Measurements from ENCODE around the gene PML. TPM values are rescaled to one million over a fixed set of nuclear protein-coding genes. Genes with fewer than 3 reads are reported as not detected.
A peak's percentile ranks its signal among the peaks of the same experiment; 100 is the strongest.

PML gene
- total RNA-seq, 1 experiment from 2014 or later: 33.4 TPM

GRCh38 chr15:74008901-74009300 lies 14.4 kb downstream of the PML start:
- Mint-ChIP-seq H3K9me3 (ENCODE audit: unreplicated experiment) (no peaks in the 10 kb centered on the region), H3K27me3 (ENCODE audit: insufficient read depth, unreplicated experiment) (no peaks in the 10 kb centered on the region), H3K4me1 (ENCODE audit: insufficient read depth, unreplicated experiment) (peaks cover 47% of the 10 kb centered on the region), H3K27ac (ENCODE audit: low read depth, unreplicated experiment) (peak overlapping the region; percentile 27), H3K4me3 (ENCODE audit: unreplicated experiment) (no peak overlapping the region), H3K36me3 (ENCODE audit: insufficient read depth, unreplicated experiment) (peaks cover 54% of the 10 kb centered on the region)
- POLR2A ChIA-PET: no interaction called here
- CTCF ChIA-PET: interaction anchor here (0.6 to 0.7 kb wide), 2 partner anchors 139 to 303 kb away, joined by 3 read pairs; no protein-coding TSS in a partner anchor
- TF ChIP-seq, protein P1, sequence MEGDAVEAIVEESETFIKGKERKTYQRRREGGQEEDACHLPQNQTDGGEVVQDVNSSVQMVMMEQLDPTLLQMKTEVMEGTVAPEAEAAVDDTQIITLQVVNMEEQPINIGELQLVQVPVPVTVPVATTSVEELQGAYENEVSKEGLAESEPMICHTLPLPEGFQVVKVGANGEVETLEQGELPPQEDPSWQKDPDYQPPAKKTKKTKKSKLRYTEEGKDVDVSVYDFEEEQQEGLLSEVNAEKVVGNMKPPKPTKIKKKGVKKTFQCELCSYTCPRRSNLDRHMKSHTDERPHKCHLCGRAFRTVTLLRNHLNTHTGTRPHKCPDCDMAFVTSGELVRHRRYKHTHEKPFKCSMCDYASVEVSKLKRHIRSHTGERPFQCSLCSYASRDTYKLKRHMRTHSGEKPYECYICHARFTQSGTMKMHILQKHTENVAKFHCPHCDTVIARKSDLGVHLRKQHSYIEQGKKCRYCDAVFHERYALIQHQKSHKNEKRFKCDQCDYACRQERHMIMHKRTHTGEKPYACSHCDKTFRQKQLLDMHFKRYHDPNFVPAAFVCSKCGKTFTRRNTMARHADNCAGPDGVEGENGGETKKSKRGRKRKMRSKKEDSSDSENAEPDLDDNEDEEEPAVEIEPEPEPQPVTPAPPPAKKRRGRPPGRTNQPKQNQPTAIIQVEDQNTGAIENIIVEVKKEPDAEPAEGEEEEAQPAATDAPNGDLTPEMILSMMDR (IDR thresholded peaks at IDR 0.05; ENCODE audit: unreplicated experiment): no peak
- intact Hi-C loops (cut with micrococcal nuclease): no loop called here
- DNase-seq (ENCODE audit: unreplicated experiment): no peak
- no TSS peak for BruUV-seq (replicated peaks)

GRCh38 chr15:74010929-74011540 lies 16.5 kb downstream of the PML start:
- TF ChIP-seq, protein P1 (IDR thresholded peaks at IDR 0.05; ENCODE audit: unreplicated experiment): no peak
- no TSS peak for BruUV-seq (replicated peaks)
- DNase-seq (ENCODE audit: unreplicated experiment): peak; percentile 88
- peaks cover 35% of the 10 kb centered on the region for H3K36me3 Mint-ChIP-seq (ENCODE audit: insufficient read depth, unreplicated experiment)
- intact Hi-C loops (cut with micrococcal nuclease): no loop called here
- ChIA-PET CTCF (interaction anchor here (0.5 to 1.5 kb wide), 7 partner anchors 9 to 448 kb away, joined by 3 to 6 read pairs (median 4); partner anchors contain the start of gene PML), POLR2A (interaction anchor here (1.4 to 2.0 kb wide), 4 partner anchors 13 to 30 kb away, joined by 4 to 10 read pairs (median 6); partner anchors contain the start of gene PML)
- H3K27ac Mint-ChIP-seq (ENCODE audit: low read depth, unreplicated experiment): peak overlapping the region; percentile 39
- H3K9me3 Mint-ChIP-seq (ENCODE audit: unreplicated experiment): no peaks in the 10 kb centered on the region
- H3K4me3 Mint-ChIP-seq (ENCODE audit: unreplicated experiment): peak overlapping the region; percentile 18
- H3K27me3 Mint-ChIP-seq (ENCODE audit: insufficient read depth, unreplicated experiment): no peaks in the 10 kb centered on the region
- peaks cover 49% of the 10 kb centered on the region for H3K4me1 Mint-ChIP-seq (ENCODE audit: insufficient read depth, unreplicated experiment)

- Mint-ChIP-seq H3K4me1 (ENCODE audit: insufficient read depth, unreplicated experiment) (peaks cover 44% of the 10 kb centered on the region), H3K9me3 (ENCODE audit: unreplicated experiment) (no peaks in the 10 kb centered on the region), H3K36me3 (ENCODE audit: insufficient read depth, unreplicated experiment) (peaks cover 29% of the 10 kb centered on the region), H3K27ac (ENCODE audit: low read depth, unreplicated experiment) (no peak overlapping the region), H3K4me3 (ENCODE audit: unreplicated experiment) (peak overlapping the region; percentile 18), H3K27me3 (ENCODE audit: insufficient read depth, unreplicated experiment) (no peaks in the 10 kb centered on the region)
- POLR2A ChIA-PET: interaction anchor here (1.4 to 2.0 kb wide), 3 partner anchors 14 to 30 kb away, joined by 4 to 10 read pairs (median 8); partner anchors contain the start of gene PML
- intact Hi-C loops (cut with micrococcal nuclease): no loop called here
- TF ChIP-seq, protein P1 (IDR thresholded peaks at IDR 0.05; ENCODE audit: unreplicated experiment): no peak
- no TSS peak for BruUV-seq (replicated peaks)
- CTCF ChIA-PET: interaction anchor here (0.5 to 1.2 kb wide), 3 partner anchors 14 to 19 kb away, joined by 3 to 5 read pairs (median 4); partner anchors contain the start of gene PML
- peak; percentile 42 for DNase-seq (ENCODE audit: unreplicated experiment)
Measured at GRCh38 chr15:74011610-74012009, 17.1 kb downstream of the PML start.

DNA sequence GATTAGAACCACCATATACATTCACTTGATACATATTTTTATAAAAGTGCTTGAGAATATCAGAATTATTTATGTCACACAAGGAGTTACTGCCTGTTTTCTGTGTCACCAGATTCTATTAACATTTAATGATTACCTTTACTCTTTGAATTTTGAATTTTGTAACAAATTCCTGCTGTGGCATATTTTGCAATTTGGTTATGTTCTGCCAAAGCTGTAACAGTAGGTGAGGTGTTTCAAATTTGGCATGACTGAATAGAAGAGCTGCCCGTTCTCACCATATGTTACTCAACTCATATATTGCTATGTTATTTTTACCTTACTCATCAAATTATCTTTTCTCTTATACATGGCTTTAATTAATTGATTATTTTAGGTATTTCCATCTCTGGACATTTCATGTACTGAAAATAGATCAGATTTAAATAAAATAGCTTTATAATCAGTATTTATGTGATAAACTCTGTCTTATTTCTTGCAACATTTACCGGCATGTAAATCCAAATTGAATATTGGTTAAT lies 18.9 kb downstream of the PML start:
- ChIA-PET POLR2A (interaction anchor here (0.8 to 1.5 kb wide), 6 partner anchors 14 to 41 kb away, joined by 3 to 8 read pairs (median 4); partner anchors contain the start of gene PML), CTCF (interaction anchor here (0.8 to 1.3 kb wide), 4 partner anchors 12 to 40 kb away, joined by 3 to 4 read pairs (median 3); no protein-coding TSS in a partner anchor)
- Mint-ChIP-seq H3K4me1 (ENCODE audit: insufficient read depth, unreplicated experiment) (peaks cover 33% of the 10 kb centered on the region), H3K36me3 (ENCODE audit: insufficient read depth, unreplicated experiment) (peaks cover 15% of the 10 kb centered on the region), H3K9me3 (ENCODE audit: unreplicated experiment) (no peaks in the 10 kb centered on the region), H3K27me3 (ENCODE audit: insufficient read depth, unreplicated experiment) (no peaks in the 10 kb centered on the region), H3K4me3 (ENCODE audit: unreplicated experiment) (no peak overlapping the region), H3K27ac (ENCODE audit: low read depth, unreplicated experiment) (peak overlapping the region; percentile 17)
- BruUV-seq (replicated peaks): no TSS peak
- intact Hi-C loops (cut with micrococcal nuclease): no loop called here
- DNase-seq (ENCODE audit: unreplicated experiment): no peak
- TF ChIP-seq, protein P1 (IDR thresholded peaks at IDR 0.05; ENCODE audit: unreplicated experiment): no peak
